HG03135 (cell line): ENCODE data around the gene TMEM255B.

Source experiments
- ATAC-seq: cut with Tn5 transposase; IDR thresholded peaks from one replicate; pipeline ENCODE4 v1.9.1; 2021; ENCODE audit warnings: mild to moderate bottlenecking, moderate library complexity; ENCODE audit not compliant: unreplicated experiment

TMEM255B gene

GRCh38 chr13:113845055-113845454 lies 86.0 kb downstream of the TMEM255B start:
- ATAC-seq = no peak

DNA sequence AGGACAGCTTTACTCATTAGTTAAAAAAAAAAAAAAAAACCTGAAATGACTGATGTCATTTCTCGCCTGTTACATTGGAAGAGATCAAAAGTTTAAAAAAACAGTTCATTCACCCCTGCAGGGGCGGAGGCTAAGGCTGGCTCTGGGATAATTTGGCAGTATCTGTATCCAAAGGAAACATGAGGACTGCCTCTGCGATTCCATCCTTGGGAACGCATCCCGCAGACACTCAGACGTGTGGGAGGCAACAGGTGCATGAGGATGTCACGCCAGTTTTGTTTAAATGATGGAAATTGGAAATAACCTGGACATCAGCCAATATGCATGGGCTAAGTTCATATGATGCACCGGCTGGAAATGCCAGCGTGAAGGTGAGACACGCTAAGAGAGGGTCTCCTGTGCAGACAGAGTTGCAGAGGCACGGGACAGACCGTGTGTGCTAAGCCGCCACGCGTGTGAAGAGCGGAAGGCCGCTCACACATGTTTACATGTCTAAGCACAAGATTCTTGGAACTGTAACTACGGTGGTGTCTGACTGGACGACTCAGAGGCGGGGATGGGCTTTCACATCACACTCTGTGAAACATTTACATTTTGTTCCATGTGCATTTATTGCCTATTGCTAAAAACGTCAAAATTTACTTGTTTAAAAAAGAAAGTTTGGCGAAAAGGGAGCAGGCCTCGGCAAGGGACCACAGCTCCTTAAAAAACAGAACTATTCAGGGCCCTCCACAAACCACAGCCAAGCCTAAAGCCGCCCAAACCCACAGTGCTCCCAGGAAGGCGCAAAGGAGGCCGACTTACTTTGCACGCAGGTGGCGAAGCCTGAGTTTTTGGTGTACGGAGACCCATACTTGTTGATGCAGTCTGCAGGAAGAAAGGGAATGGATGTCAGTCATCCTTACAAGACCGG lies 87.0 kb downstream of the TMEM255B start:
- no peak for ATAC-seq

DNA sequence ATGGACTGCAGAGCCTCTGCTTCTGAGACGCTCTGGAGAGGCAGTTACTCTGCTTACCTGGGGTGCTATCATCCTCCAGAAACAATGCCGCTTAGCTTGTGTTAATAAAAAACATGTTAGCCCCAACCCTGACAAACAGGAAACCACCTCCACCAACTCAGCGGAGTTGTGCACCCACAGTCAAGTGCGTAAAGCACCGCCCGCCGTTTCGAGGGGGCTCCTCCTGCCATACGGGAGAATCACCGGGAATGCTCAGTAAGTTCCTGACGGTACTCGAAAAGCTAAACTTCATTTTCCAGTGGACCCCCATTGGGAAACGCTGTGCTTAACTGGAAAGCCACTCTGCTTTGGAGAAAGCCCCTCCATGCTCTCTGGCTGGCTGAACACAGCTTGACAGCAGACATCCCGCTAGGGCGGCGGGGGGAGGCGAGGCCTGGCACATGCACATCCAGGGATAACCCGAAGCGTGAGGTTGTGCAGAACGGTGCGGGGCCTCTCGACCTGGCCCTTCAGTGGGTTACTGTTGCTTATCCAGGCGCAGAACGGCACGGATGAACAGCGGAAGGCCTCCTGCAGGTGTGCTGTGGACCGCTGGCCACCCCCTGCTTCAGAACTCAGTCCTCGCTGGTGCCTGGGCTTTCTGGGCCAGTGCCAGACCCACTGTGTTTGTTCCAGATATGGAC lies 87.8 kb downstream of the TMEM255B start:
- ATAC-seq = no peak

DNA sequence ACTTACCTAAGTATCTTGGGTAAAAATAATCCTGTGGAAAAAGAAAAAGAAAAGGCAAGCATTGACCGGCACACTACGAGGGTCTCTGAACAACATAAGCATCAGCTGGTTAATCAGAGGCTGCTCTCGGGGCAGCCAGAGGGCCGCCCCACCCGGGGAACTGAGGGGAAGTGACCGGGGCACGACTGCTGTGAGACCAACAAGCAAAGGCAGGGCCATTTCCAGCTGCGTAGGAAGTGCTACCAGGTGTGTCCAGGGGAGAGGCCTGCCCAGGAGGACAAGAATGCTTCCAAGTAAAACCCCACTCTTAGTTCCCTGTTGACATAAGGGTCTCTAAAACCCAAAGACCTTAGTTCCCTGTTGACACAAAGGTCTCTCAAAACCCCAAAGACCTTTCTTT lies 89.0 kb downstream of the TMEM255B start:
- no peak for ATAC-seq

DNA sequence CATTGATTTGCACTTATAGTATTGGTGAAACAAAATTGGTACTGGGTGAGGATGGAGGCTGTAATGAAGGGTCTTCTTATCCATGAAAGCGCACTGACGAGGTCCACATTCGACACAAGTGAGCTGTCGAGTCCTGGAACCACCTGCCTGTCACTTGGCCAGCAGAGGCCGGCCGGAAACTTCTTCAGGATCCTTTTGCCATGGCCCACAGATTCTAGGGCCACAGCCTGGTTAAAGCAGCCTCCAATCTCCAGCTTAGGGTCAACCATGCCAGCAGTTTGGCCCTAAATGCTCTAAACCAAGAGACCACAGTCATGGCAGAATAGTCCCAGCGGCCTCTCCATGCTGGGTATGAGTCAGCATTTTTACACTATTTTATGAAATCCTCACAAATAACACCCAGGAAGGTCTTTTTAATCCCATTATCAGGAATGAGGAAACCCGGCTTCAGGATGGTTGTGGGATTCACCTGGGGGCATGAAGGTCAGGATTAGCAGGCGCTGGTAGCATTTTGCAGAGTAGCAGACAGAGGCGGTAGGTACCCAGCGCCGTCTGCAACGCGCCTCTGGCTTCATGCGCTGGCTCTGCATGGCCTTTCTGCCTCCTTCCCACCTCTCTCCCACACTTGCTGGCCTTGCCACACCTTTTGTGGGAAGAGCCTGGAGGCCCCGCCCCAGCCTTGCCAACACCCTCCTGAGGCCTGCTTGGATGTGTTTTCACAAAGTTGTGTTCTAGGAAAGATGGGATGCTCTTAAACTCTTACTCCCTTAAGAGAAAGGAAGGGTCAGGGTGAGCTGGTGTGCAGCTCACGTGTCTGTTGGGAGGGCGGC lies 89.6 kb downstream of the TMEM255B start:
- ATAC-seq = no peak

GRCh38 chr13:113849546-113849945 lies 90.5 kb downstream of the TMEM255B start:
- ATAC-seq = no peak

GRCh38 chr13:113849981-113850721 lies 91.1 kb downstream of the TMEM255B start:
- ATAC-seq = no peak

DNA sequence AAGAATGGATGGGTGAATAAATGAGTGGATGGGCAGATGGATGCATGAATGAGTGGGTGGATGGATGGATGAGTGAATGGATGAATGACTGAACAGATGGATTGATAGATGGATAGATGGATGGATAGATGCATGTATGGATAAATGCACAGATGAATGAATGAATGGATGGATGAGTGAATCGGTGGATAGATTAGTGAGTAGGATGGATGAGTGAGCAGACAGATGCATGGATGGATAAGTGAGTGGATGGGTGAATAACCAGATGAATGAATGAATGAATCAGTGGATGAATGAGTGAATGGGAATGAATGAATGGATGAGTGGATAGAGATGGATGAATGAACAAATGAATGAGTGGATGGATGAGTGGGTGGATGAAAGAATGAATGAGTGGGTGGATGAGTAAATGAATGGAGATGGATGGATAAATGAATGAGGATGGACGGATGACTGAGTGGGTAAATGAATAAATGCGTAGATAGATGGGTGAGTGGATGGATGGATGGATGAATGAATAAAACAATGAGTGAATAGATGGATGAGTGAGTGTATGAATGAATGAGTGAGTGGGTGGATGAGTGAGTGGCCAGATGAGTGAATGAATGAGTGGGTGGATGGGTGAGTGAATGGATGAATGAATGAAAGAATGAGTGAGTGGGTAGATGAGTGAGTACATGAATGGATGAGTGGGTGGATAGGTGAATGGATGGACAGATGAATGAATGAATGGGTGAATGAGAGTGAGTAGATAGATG lies 91.9 kb downstream of the TMEM255B start:
- ATAC-seq = no peak

GRCh38 chr13:113851480-113851803 lies 92.4 kb downstream of the TMEM255B start:
- ATAC-seq = no peak

DNA sequence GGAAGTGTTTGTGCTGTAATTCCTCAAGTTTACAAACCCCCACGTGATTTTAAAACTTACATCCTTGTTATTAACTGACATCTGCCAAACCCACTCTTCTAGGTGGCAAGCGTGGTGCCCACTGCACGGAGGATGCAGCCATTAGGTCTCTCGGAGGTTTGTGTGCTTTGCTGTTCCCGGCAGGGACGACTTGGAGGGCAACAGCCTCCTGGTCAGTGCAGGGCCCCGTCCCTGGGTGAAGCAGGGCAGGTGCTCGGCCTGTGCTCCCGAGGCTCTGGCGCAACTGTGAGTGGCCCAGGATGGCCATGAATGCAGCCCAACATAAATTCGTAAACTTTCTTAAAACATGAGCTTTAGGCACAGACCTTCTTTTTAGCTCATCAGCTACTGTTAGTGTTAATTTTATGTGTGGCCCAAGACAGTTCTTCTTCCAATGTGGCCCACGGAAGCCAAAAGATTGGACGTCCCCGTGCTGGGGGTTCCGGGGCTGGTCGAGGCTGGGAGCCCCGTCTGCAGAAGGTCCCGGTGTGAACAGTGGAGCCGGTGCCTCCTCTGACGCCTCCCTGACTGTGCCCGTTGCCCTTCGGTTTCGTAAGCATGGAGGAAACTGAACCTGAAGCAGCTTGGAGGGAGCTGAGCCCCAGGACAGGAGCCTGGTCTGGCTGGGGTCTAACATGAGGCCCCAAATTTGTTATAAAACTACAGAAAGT lies 93.0 kb downstream of the TMEM255B start:
- ATAC-seq = no peak

GRCh38 chr13:113852536-113853517 lies 93.8 kb downstream of the TMEM255B start:
- no peak for ATAC-seq

- ATAC-seq = no peak
These were observed 94.7 kb downstream of the TMEM255B start for GRCh38 chr13:113853518-113854237.

DNA sequence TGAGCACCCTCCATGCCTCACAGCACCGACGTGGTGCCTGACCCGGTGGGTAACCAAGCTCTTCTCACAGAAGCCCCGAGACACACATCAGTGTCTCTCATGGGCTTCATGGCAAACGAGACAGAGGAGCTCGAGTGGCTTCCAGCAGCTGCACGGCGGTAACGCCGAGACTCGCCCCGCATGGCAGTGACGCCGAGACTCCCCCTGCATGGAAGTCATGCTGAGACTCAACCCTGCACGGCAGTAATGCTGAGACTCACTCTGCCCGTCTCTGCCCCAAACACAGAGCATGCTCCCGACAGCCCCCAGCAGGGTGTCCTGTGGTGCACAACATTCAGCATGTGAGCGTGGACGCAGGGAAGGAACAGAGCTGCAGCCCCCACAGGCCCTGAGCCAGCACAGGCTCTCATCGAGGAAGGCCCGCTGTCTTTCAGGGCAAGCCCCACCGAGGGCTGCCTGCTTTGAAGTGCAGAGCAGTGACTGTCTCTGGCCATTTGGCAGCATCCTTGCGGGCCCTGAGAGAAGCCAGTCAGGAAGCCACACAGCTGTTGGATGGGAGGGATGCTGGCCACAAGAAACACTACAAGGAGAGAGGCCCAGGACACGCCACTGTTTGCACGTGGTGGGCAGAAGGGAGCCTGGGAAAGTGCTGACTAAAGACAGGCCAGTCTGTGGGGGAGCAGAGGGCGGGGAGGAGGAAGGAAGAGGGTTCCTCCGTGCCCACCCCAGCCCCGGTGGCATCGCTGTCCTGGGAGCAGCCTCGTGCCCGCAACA lies 95.4 kb downstream of the TMEM255B start:
- ATAC-seq = no peak

DNA sequence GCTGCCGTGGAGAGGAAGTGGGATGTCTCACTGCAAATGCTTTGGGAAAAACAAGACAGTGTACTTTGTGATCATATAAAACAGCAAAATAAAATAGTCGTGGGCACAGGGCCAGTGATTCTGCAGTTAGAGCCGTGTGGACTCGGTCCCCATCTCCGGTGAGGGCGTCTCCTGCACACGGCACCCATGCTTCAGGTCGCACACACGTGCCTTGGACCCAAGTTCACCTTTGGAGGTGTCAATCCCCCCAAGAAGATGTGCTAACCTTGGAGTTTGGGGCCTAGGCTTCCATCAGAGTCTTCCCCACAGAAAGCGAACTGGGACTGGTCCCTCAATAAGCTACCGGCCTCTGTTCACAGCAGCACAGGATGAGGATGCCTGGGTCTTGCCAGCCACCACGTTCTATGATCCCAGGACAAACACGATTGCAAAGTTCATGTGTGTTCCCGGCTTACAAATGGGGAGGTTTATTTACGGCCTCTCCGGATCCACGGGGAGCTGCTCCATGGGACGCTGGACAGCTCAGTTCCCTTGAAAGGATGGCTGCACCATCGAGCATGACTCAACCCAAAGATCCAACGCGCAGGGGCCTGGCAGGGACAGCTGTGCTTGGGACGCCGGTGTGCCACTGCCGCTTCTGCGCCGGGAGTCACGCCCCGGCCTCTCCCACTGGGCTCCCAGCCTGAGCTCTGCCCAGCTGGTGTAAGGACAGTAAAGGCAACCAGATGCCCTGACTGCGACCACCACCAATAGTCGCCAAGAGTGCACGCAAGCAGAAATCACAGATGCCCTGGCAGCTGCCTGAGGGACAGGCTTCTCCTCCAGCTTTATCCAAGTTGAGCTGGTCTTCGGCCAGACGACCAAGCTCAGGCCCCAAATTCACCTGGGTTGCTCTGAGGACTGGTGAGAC lies 96.2 kb downstream of the TMEM255B start:
- ATAC-seq = no peak

DNA sequence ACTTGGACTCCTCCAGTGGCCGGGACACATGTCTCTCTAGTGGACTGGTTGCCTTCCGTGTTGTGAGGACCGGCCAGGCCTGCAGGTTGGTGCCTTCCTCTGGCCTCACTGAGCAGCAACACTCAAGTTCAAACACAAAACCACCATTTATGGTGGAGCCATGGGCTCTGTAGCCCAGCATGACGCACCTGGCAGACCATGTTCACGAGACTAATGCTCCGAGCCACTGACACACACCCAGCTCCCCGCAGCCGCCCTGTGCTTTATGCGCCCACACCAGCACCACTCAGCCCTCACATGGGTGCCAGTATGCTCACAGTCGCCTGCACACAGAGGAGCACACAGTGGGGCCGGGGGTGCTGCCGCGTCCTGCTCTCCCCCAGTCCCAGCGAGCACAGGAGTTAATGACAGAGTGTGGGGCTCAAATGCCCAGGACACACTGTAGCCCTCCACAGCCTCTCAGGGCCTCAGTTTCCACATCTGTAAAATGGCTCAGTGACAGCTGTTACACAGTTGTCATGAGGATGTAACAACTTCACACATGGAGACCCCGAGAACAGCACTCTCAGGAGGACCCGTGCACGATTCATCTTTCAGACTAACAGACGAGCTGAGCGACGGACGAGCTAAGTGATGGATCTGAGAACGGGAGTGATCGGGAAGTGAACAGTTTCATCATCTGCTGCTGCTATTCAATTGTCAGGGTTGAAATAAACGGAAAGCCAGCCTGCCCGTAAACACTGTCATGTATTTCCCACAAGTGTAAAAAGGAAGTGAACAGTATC lies 97.1 kb downstream of the TMEM255B start:
- ATAC-seq = no peak
